Adrenal gland (tissue), 5 donors: ENCODE results near the gene SYPL2.

Source experiments
- POLR2A ChIP-seq, 2 donors: fragments of 450-650 bp; IDR thresholded peaks; one replicate each; pipeline ENCODE4 v1.6.1; 2017; ENCODE audit warnings: antibody characterized with exemption in 2 of 2, mild to moderate bottlenecking in 2 of 2, moderate library complexity in 1 of 2
- TF ChIP-seq, protein P1 (sequence below), 6 experiments: fragments of 450-650 bp in 4 of 6; fragments of 200-600 bp in 2 of 6; sonication (generic) in 1 of 6; IDR thresholded peaks; 1 replicate in 5 of 6; 2 replicates in 1 of 6; pipeline versions ENCODE4 v1.5.1 to v1.8.0; 2016 to 2021; ENCODE audit warnings: antibody characterized with exemption in 6 of 6, mild to moderate bottlenecking in 2 of 6, moderate library complexity in 1 of 6
- donor health status: DM: no; HTN: no; CAD: no.

DNA sequence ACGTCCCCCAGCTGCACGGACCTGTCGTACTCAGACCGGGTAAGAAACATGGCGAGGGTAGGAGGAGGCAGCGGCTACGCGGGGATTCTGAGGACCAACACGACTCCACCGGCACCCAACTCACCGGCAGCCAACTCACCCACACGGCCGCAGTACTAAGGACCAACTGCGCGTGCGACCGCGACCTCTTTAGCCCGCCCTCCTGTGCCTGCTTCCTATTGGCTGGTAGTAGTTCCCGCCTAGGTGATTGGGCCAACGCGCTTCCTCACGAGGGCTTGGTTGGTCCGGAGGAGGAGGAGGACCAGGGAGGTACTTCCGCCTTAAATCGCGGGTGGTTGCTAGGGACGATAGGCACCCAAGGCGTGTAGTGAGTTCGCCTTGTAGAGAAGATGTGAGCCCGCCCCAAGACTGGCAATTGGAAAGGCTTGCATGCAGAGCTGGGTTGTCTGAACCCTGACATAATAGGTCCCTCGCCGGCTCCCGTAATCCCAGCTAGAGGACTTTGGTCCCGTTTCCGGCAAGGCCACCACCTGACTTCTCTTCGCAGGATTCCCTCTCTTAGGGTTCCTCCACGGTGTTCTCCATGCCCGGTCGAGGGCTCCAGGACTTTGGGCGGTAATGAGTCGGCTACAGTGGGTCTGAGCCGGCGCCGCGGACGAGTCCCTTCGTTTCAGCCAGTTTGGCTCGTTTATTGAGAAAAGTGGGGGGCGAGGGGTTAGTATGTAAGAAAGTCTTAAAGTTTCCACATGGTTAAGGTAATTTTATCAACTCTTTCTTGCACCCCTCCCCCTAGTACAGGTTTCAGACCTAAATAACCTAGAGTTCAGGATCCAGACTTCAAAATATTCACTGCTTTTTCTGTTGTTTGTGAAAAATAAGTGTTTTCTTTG lies 39.8 kb upstream of the SYPL2 start, which contains the start of gene PSMA5:
- TF ChIP-seq, protein P1, sequence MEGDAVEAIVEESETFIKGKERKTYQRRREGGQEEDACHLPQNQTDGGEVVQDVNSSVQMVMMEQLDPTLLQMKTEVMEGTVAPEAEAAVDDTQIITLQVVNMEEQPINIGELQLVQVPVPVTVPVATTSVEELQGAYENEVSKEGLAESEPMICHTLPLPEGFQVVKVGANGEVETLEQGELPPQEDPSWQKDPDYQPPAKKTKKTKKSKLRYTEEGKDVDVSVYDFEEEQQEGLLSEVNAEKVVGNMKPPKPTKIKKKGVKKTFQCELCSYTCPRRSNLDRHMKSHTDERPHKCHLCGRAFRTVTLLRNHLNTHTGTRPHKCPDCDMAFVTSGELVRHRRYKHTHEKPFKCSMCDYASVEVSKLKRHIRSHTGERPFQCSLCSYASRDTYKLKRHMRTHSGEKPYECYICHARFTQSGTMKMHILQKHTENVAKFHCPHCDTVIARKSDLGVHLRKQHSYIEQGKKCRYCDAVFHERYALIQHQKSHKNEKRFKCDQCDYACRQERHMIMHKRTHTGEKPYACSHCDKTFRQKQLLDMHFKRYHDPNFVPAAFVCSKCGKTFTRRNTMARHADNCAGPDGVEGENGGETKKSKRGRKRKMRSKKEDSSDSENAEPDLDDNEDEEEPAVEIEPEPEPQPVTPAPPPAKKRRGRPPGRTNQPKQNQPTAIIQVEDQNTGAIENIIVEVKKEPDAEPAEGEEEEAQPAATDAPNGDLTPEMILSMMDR (IDR thresholded peaks at IDR 0.05): no peak
- peak; percentile 72 to 93 for TF ChIP-seq POLR2A (IDR thresholded peaks at IDR 0.05)
